Choroid plexus epithelial cell (primary cell): ENCODE results near the gene CUL7.
A peak's percentile ranks its signal among the peaks of the same experiment; 100 is the strongest.

ENCODE experiments used
- DNase-seq: peaks from one replicate; pipeline ENCODE4 v3.0.0-alpha.2; 2010; ENCODE audit warnings: low read depth
- H3K4me3 ChIP-seq: 2 replicates; pipeline ENCODE4 v1.5.1; 2011; ENCODE audit warnings: low read depth, mild to moderate bottlenecking, control low read depth, low read length, moderate library complexity
- CTCF ChIP-seq: conservative IDR thresholded peaks from 2 replicates; pipeline ENCODE4 v1.5.1; 2011; ENCODE audit warnings: low read depth, mild to moderate bottlenecking, control low read depth, inconsistent platforms, low read length, moderate library complexity

CUL7 gene

GRCh38 chr6:43093436-43094289 lies 40.0 kb upstream of the CUL7 start:
- TF ChIP-seq CTCF = no peak
- peak; percentile 60 for DNase-seq
- H3K4me3 ChIP-seq = no peak overlapping the region

- DNase-seq = no peak
Observed at GRCh38 chr6:43092635-43093034, 39.0 kb upstream of the CUL7 start.

GRCh38 chr6:43091436-43091991 lies 37.9 kb upstream of the CUL7 start:
- no peak for TF ChIP-seq CTCF
- no peak for DNase-seq

More at GRCh38 chr6:43092635-43093034, 39.0 kb upstream of the CUL7 start:
- no peak overlapping the region for H3K4me3 ChIP-seq
- no peak for TF ChIP-seq CTCF

GRCh38 chr6:43091020-43091419 lies 37.4 kb upstream of the CUL7 start:
- no peak overlapping the region for H3K4me3 ChIP-seq
- no peak for TF ChIP-seq CTCF
- no peak for DNase-seq

More at GRCh38 chr6:43091436-43091991, 37.9 kb upstream of the CUL7 start:
- no peak overlapping the region for H3K4me3 ChIP-seq

GRCh38 chr6:43090559-43090956 lies 36.9 kb upstream of the CUL7 start:
- no peak for DNase-seq
- TF ChIP-seq CTCF = no peak
- no peak overlapping the region for H3K4me3 ChIP-seq

GRCh38 chr6:43089874-43090558 lies 36.4 kb upstream of the CUL7 start:
- no peak overlapping the region for H3K4me3 ChIP-seq
- TF ChIP-seq CTCF = no peak
- DNase-seq = peak; percentile 70
